ENCODE results near the gene HDHD5. TPM values are rescaled to one million over a fixed set of nuclear protein-coding genes. Genes with fewer than 3 reads are reported as not detected.

Gene HDHD5
- total and polyA plus RNA-seq, 2 of the 13 experiments (the other 11 are each of a cell fraction or from before 2014, with no cell fraction given), result not detected

DNA sequence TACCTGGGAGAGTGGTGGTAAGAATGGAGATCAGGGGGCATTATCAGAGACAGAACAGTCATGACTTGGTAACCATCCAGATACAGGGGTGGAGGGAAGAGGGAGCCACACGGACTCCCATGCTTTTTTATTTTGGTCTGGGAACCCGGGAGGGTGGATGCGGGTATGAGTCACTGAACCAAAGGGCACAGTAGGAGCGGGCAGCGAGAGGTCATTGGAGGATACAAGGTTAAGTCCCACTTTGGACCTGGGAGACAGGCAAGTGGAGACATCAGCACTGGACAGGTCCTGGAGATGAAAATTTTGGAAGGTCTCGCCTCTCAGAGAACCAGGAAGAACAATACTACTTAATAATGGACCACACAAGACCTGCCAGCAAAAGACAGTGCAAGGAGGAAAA, 6.7 kb downstream of the HDHD5 start (continued):
- TF ChIP-seq, protein P1, sequence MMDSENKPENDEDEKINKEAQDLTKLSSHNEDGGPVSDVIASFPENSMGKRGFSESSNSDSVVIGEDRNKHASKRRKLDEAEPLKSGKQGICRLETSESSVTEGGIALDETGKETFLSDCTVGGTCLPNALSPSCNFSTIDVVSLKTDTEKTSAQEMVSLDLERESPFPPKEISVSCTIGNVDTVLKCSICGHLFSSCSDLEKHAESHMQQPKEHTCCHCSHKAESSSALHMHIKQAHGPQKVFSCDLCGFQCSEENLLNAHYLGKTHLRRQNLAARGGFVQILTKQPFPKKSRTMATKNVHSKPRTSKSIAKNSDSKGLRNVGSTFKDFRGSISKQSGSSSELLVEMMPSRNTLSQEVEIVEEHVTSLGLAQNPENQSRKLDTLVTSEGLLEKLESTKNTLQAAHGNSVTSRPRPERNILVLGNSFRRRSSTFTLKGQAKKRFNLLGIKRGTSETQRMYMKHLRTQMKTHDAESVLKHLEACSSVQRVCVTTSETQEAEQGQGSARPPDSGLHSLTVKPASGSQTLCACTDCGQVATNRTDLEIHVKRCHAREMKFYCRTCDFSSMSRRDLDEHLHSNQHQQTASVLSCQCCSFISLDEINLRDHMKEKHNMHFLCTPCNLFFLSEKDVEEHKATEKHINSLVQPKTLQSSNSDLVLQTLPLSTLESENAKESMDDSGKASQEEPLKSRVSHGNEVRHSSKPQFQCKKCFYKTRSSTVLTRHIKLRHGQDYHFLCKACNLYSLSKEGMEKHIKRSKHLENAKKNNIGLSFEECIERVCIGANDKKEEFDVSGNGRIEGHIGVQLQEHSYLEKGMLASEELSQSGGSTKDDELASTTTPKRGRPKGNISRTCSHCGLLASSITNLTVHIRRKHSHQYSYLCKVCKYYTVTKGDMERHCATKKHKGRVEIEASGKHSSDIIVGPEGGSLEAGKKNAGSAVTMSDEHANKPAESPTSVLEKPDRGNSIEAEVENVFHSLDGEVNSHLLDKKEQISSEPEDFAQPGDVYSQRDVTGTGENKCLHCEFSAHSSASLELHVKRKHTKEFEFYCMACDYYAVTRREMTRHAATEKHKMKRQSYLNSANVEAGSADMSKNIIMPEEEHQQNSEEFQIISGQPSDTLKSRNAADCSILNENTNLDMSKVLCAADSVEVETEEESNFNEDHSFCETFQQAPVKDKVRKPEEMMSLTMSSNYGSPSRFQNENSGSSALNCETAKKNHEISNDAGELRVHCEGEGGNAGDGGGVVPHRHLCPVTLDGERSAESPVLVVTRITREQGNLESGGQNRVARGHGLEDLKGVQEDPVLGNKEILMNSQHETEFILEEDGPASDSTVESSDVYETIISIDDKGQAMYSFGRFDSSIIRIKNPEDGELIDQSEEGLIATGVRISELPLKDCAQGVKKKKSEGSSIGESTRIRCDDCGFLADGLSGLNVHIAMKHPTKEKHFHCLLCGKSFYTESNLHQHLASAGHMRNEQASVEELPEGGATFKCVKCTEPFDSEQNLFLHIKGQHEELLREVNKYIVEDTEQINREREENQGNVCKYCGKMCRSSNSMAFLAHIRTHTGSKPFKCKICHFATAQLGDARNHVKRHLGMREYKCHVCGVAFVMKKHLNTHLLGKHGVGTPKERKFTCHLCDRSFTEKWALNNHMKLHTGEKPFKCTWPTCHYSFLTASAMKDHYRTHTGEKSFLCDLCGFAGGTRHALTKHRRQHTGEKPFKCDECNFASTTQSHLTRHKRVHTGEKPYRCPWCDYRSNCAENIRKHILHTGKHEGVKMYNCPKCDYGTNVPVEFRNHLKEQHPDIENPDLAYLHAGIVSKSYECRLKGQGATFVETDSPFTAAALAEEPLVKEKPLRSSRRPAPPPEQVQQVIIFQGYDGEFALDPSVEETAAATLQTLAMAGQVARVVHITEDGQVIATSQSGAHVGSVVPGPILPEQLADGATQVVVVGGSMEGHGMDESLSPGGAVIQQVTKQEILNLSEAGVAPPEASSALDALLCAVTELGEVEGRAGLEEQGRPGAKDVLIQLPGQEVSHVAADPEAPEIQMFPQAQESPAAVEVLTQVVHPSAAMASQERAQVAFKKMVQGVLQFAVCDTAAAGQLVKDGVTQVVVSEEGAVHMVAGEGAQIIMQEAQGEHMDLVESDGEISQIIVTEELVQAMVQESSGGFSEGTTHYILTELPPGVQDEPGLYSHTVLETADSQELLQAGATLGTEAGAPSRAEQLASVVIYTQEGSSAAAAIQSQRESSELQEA (CRISPR knock-in tag; IDR thresholded peaks at IDR 0.05; ENCODE audit: not compliant biosample characterization), result no peak

DNA sequence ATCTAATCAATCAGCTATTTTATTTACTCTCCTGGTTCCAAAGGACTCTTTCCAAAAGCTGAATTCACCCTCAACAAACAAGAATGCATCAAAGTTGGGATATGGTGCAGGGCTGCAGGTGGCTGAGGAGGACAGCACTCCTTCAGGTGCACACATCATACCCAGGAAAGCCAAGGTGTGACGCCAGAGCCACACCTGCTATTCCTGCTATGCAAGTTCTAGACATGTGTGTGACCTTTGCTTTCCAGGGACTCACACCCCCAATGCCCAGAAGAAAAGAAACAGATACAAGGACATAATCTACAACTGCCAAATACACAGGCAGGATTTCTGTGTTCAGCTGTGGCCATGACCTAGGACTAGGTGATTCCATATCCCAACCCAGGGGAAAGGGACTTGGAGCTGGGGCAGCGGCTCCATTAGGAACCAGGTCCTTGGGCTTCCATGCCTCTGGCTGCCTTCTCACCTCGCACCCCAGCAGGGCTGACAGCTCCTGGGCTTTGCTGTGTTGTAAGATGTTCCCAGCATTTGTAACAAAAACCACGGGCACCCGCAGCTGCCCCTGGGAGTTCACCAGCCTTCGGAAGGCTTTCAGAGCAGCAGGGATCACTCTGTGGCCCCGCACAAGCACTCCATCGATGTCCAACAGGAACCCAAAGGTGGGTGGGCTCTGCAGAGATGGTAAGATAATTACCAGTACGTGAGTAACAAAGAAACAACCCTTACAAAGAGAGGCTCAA, 9.8 kb downstream of the HDHD5 start:
- no peak overlapping the region for H2AFZ ChIP-seq (ENCODE audit: low read length)
- in situ Hi-C loops (cut with HindIII; ENCODE audit: extremely low pct_ligation_motif_present, low pct_unique_long_range_greater_than_20kb) (no loop called here), intact Hi-C loops (cut with micrococcal nuclease; ENCODE audit: unreplicated experiment) (no loop called here)
- H3K4me1 ChIP-seq (ENCODE audit: insufficient read depth, low read length), result no peaks in the 10 kb centered on the region
- ChIA-PET POLR2A (no interaction called here), CTCF (ENCODE audit: low intra/inter-chr PET ratio, low total read pairs) (no interaction called here)
- ATAC-seq, result no peak
- no TSS peak for BruUV-seq (replicated peaks)
- no peak overlapping the region for H3K9ac ChIP-seq (ENCODE audit: insufficient read depth, low read depth, low read length)
- H3K9me3 ChIP-seq (ENCODE audit: low read length), result no peaks in the 10 kb centered on the region
- H3K27ac ChIP-seq (ENCODE audit: extremely low read length, insufficient read depth, low read length), result no peak overlapping the region
- no peak for DNase-seq (ENCODE audit: low spot score)
- 35% methylated on average over 7 of the region's 9 CpGs for WGBS (ENCODE audit: low lambda C conversion rate)
- FAIRE-seq, result no peak
- H3K36me3 ChIP-seq (replicated peaks in 1 of 2; ENCODE audit: control insufficient read depth in 1 of 2, insufficient read depth in 2 of 2, low read length in 2 of 2), result no peaks in the 10 kb centered on the region
- no peaks in the 10 kb centered on the region for H3K79me2 ChIP-seq (ENCODE audit: insufficient read depth, low read length)
- no peak overlapping the region for H3K4me2 ChIP-seq (ENCODE audit: low read depth, low read length)
- no peaks in the 10 kb centered on the region for H3K27me3 ChIP-seq (ENCODE audit: control insufficient read depth in 1 of 2, insufficient read depth in 2 of 2, low read length in 2 of 2)
- no peaks in the 10 kb centered on the region for H4K20me1 ChIP-seq (ENCODE audit: insufficient read depth, low read length)
- no peak overlapping the region for H3K4me3 ChIP-seq (replicated peaks in 1 of 3; ENCODE audit: insufficient read depth in 1 of 3, low read depth in 2 of 3, low read length in 3 of 3)
- TF ChIP-seq ZNF709 (CRISPR knock-in tag; IDR thresholded peaks at IDR 0.05), result no peak
- TF ChIP-seq, protein P2, sequence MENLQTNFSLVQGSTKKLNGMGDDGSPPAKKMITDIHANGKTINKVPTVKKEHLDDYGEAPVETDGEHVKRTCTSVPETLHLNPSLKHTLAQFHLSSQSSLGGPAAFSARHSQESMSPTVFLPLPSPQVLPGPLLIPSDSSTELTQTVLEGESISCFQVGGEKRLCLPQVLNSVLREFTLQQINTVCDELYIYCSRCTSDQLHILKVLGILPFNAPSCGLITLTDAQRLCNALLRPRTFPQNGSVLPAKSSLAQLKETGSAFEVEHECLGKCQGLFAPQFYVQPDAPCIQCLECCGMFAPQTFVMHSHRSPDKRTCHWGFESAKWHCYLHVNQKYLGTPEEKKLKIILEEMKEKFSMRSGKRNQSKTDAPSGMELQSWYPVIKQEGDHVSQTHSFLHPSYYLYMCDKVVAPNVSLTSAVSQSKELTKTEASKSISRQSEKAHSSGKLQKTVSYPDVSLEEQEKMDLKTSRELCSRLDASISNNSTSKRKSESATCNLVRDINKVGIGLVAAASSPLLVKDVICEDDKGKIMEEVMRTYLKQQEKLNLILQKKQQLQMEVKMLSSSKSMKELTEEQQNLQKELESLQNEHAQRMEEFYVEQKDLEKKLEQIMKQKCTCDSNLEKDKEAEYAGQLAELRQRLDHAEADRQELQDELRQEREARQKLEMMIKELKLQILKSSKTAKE (CRISPR knock-in tag; IDR thresholded peaks at IDR 0.05; ENCODE audit: borderline replicate concordance), result no peak
- TF ChIP-seq TBX3 (IDR thresholded peaks at IDR 0.05; ENCODE audit: borderline replicate concordance), result no peak
- TF ChIP-seq NFYB (CRISPR knock-in tag; IDR thresholded peaks at IDR 0.05), result no peak
- TF ChIP-seq NFRKB (IDR thresholded peaks at IDR 0.05), result no peak
- TF ChIP-seq ZNF652 (CRISPR knock-in tag; IDR thresholded peaks at IDR 0.05; ENCODE audit: borderline replicate concordance, low read depth), result no peak
- no peak for TF ChIP-seq ZNF496 (CRISPR knock-in tag; IDR thresholded peaks at IDR 0.05; ENCODE audit: insufficient replicate concordance)
- TF ChIP-seq, protein P3, sequence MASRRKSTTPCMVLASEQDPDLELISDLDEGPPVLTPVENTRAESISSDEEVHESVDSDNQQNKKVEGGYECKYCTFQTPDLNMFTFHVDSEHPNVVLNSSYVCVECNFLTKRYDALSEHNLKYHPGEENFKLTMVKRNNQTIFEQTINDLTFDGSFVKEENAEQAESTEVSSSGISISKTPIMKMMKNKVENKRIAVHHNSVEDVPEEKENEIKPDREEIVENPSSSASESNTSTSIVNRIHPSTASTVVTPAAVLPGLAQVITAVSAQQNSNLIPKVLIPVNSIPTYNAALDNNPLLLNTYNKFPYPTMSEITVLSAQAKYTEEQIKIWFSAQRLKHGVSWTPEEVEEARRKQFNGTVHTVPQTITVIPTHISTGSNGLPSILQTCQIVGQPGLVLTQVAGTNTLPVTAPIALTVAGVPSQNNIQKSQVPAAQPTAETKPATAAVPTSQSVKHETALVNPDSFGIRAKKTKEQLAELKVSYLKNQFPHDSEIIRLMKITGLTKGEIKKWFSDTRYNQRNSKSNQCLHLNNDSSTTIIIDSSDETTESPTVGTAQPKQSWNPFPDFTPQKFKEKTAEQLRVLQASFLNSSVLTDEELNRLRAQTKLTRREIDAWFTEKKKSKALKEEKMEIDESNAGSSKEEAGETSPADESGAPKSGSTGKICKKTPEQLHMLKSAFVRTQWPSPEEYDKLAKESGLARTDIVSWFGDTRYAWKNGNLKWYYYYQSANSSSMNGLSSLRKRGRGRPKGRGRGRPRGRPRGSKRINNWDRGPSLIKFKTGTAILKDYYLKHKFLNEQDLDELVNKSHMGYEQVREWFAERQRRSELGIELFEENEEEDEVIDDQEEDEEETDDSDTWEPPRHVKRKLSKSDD (CRISPR knock-in tag; IDR thresholded peaks at IDR 0.05; ENCODE audit: low read depth), result no peak

Data from HepG2 (cell line).